ENCODE results near the gene SOCS7.

- no peak for TF ChIP-seq CTCF (IDR thresholded peaks at IDR 0.05)
- no peak for TF ChIP-seq ZFX (IDR thresholded peaks at IDR 0.05; ENCODE audit: borderline replicate concordance)
These were observed 8.6 kb upstream of the SOCS7 start for GRCh38 chr17:38342886-38343607.
